SK-N-MC (cell line): ENCODE data around the gene PALD1.

Experiments
- EZH2 ChIP-seq: fragments of 200-600 bp; sonication (generic); IDR thresholded peaks from one replicate; pipeline ENCODE4 v1.6.1; 2017; ENCODE audit warnings: antibody characterized with exemption
- POLR2AphosphoS5 ChIP-seq: IDR thresholded peaks from 2 replicates; pipeline ENCODE4 v1.6.1; 2012; ENCODE audit warnings: mild to moderate bottlenecking, low read depth, low read length, borderline replicate concordance

DNA sequence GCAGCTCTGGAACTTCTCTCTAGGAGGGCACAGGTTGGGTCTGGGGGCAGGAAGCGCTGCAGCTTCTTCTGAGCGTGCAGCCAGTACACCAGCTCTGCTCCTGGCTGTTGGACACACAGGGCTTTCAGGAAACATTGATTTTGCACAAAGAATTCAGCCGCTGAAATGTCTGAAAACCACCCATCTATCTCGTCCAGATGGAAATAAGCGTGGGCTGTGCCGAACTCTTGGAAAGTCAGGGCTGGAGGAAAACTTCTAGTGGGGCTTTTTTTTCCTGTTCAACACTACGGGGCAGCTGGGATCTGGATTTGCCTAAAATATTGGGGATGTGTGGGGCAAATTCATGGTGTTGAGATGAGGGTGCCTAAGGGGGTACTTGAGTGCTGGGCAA, 31.2 kb downstream of the PALD1 start:
- TF ChIP-seq POLR2AphosphoS5 (no peak), EZH2 (no peak)
